HG03066 (cell line): Measurements from ENCODE around the gene TAS1R2.
"Not testable (repeated sequence)": the region's sequence is repeated elsewhere in the genome, so short reads cannot be mapped to it uniquely, and the experiment has no call there.

ENCODE experiments used
- ATAC-seq: cut with Tn5 transposase; IDR thresholded peaks from one replicate; pipeline ENCODE4 v1.9.1; 2021; ENCODE audit warnings: low read depth; ENCODE audit not compliant: unreplicated experiment

The TAS1R2 gene

DNA sequence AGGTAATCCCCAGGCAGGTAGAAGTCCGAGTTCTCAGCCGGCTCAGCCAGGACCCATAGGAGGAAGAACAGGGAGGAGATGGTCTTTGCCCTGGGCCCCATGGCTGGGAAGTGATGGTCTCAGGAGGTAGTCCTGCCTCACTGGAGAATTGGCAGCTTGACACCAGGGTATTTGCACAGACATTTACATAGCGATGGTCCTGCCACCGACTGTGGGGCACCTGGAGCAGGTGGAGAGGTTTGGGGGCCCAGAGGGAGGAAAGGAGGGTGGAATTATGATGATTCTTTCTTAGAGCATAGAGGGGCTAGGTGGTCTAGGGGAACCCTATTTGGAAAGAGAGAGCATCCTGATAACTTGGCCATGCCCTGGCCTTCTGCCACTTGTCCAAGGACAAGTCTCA is at the start of gene TAS1R2:
Gene TAS1R2, minus strand, starts transcription at position 101 of the 400 bp plus-strand sequence. Its CDS starts 0 bp downstream, at position 101.
- ATAC-seq, result no peak

- no peak for ATAC-seq
Measured at GRCh38 chr1:18907917-18908845, 48.7 kb upstream of the TAS1R2 start.

DNA sequence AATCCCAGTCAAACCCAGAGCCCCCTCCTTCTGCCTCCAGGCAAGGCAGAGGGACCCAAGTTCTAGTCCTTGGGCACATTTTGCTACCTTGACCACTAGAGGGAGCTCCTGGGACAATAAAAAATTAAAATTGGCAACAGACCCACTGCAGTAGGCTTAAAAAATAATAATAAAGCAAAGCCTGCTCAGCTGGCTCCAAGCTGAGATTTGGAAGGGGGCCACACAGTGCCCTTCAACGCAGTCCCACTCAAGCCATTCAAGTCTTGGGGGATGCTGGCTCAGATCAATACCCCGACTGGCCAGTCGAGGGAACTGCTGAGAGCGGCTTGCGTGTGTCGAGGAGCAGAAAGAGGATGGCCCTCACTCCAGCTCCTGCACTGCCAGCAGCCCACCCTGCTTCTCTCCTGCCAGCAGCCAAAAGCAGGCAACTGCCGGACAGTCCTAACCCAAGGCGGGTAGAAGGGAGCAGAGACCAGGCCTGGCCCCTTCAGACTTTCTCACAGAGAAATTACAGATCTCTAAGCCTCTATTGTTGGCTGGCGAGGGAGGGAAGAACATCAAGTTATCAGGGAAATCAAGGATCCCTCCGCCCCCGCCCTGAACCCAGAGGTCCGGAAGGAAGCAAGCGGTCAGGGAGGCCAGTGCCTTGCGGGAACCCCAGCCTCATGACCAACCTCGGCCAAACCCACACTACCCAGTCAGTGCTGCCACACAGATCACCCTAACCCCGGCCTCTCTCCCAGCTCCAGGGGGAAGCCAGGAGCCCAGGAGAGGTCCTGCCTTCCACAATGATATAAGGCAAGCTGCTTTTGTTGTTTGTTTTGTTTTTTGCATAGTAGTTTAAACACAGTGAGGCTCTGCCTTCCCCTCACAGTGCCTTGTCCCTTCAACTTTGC is 47.8 kb upstream of the TAS1R2 start:
- no peak for ATAC-seq

GRCh38 chr1:18903291-18903756 is 43.9 kb upstream of the TAS1R2 start:
- ATAC-seq, result no peak

DNA sequence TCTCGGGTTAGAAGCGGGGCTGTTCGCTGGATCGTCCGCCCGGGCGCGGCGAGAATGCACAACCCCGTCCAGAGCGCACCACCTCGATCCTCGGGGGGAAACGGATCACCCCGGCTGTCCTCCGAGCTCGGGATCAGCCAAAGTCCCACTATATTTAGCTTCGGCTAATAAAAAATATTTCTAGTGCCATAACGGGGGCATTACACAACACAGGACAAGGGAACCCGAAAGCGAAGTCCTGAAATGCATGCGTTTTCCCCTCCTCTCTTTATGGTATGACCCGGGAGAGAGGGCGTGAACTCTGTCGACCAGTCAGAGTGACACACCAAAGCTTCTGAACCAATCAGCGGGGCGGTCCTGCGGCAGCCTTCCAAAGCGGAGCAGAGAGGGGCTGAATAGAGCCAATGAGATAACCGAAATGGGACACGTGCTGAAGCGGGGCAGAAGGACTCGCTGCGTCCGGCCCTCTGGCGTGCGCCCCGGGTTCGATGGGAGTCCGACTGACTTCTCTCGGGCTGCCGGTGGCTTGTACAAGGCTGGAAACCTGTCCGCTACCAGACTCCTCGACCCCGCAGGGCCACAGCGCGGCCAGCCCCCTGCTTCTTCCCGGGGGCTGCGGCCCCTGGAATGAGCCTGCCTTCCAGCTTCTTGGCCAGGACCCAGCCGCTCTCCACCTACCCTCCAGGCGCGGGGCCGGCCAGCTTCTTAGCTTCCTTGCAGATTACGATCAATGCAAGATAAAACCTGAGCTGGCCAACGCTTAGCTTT is 43.2 kb upstream of the TAS1R2 start, which contains the start of gene ALDH4A1:
Gene ALDH4A1, minus strand, starts transcription at position 33 of the 768 bp plus-strand sequence. Its CDS starts 32 bp downstream, at position 1.
- ATAC-seq, result peak; percentile 97

GRCh38 chr1:18901952-18902522 is 42.6 kb upstream of the TAS1R2 start:
- no peak for ATAC-seq

DNA sequence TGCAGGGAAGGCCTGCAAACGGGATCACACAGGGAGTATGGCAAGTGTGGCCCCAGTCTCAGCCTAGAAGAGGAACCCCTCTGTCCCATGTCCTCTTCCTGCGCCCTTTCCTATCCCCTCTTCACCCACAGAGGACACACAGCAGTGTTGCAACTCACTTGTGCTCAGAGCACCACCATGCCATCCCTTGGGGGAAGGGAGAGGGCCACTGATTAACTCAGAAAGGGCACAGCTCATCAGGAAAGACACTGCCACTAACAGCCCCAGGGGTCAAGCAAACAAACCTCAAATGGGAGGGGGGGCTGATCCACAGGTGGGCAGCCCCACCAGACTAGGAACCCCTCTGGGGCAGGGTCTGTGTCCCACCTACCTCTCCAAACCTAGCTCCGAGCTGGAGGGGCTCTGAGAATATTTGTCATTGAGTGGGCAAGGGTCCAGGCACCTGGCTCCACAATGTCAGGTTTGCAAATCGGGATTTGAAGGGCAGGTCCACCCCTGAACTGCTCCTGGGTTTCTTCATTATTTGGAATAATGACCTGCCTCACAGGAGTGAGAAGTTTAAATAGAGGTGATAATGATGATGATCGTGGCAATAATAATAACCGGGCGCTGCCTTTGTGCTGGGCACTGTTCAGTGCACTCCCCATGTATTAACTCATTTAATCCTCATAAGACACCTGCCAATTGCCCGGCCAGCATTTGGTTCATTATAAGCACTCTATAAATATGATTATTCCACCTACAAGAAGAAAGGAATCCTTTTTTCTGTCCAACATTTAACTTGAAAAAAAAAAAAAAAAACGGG is 41.9 kb upstream of the TAS1R2 start:
- no peak for ATAC-seq

DNA sequence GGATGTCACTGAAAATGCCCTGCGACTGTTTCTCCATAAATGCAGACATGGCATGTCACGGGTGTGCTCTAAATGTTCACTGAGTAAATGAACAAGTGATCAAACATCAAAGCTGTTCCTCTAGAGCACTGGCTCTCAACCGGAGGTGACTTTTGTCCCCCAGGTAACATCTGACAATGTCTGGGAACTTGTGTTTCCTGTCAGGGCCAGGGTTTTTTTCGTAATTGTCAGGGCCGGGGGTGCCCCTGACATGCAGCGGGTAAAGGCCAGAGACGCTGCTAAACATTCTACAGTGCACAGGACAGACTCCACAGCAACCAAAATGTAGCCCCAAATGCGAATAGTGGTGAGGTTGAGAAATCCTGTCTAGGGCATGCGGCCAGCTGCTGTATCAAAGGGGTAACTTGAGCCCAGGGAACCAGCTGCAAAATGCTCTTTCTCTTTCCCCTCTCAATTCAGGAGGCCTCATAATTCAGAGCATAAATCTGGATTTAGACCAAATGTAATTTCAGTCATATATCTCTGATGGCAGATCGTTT is 40.9 kb upstream of the TAS1R2 start:
- ATAC-seq, result no peak

GRCh38 chr1:18899363-18900049 is 40.0 kb upstream of the TAS1R2 start:
- ATAC-seq, result no peak

DNA sequence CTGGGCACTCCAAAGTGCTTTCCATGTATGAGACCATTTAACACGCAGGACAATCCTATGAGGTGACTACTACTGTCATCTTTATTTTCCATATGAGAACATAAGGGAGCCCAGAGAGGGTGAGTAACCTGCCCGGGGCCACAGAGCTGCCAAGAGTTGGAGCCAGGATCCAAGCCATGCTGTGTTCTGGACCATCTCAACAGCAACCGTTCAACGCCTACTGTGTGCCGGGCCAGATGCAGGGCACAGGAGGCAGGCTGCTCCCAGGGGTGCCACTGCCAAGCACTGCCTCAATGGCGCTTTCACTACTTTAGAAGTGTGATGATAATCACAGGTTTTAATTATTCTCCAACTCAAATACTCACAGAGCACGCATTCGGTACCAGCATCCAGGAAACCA is 39.1 kb upstream of the TAS1R2 start:
- ATAC-seq, result no peak

GRCh38 chr1:18895317-18895716 is 35.9 kb upstream of the TAS1R2 start:
- ATAC-seq, result no peak

DNA sequence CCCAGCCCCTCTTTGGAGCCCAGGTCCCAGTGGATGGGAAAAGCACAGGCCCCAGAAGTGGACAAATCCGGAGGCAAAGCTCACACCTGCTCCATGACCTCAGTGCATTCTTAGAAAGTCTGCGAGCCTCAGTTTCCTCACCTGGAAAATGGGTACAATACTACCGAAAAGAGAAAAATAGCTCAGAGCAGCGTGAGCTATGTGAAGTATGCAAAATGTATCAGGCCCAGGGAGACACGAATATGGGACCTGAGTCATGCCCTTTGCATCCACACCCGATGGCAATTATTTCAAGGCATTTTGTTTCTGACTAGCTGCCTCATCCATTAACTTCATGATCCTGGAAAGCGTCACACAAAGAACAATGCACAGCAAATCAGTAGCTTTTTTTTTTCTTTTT is 33.7 kb upstream of the TAS1R2 start:
- ATAC-seq, result no peak

- not testable (repeated sequence) for ATAC-seq
Measured at GRCh38 chr1:18891858-18892257, 32.4 kb upstream of the TAS1R2 start.

- no peak for ATAC-seq
Measured at GRCh38 chr1:18891426-18891780, 31.9 kb upstream of the TAS1R2 start.

DNA sequence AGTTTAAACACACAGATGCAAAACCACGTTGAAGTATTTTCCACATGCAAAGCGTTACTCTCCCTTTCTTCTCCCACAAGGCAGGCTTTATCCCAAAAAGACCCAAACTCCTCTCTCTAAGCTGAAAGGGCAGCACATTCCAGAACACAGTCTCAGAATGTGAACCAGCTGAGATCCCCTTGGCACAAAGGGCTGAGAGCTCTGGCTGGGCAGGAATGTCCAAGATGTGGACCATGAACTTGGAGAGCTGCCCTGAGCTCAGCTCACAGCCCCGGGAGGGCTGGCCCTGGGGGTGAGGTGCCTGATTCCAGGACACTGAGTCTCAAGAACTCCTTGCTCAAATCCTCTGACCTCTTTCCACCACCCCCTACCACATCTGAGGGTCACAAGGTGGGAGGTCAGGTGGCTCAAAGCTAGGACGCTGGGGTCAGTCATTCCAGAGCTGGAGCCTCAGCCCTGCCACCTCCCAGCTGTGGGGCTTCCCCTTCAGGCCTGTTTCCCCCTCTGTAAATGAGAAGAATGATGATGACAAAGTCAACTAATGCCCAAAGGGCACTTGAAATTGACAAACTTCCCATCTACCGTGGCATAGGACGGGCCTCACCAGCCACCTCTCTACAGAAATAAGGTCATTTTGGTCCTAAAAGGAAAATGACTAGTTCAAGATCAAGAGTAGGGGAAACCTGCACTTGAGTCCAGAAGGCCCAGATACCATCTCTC is 31.4 kb upstream of the TAS1R2 start:
- ATAC-seq, result no peak

DNA sequence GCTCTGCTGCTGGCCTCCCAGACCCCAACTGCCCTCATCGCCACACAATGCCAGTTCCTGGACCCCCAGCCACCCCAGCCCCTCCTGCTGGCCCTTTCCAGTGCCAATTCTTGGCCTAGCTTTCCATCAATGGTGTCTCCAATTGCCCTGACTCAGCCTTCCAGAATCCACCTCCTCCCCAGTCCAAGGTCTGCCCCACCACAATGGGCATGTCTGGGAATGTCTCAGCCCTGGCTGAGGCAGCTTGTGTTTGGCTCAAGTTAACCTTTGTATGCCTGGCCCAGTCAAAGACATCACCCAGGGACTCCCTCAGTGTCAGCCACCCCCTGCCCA is 26.5 kb upstream of the TAS1R2 start:
- no peak for ATAC-seq

- ATAC-seq, result no peak
Measured at GRCh38 chr1:18885311-18886002, 26.0 kb upstream of the TAS1R2 start.
